ENCODE results near the gene CLEC20A. TPM values are rescaled to one million over a fixed set of nuclear protein-coding genes. Genes with fewer than 3 reads are reported as not detected.

Gene CLEC20A
- total RNA-seq, 1 experiment from 2014 or later: not detected

- Mint-ChIP-seq H3K4me1 (ENCODE audit: insufficient read depth, unreplicated experiment) (peaks cover 50% of the 10 kb centered on the region), H3K9me3 (ENCODE audit: unreplicated experiment) (no peaks in the 10 kb centered on the region), H3K27ac (ENCODE audit: low read depth, unreplicated experiment) (peak overlapping the region; percentile 80), H3K36me3 (ENCODE audit: insufficient read depth, unreplicated experiment) (peaks cover 6% of the 10 kb centered on the region), H3K4me3 (ENCODE audit: unreplicated experiment) (no peak overlapping the region), H3K27me3 (ENCODE audit: insufficient read depth, unreplicated experiment) (no peaks in the 10 kb centered on the region)
- ChIA-PET POLR2A (interaction anchor here (0.6 to 1.7 kb wide), 12 partner anchors 70 to 760 kb away, joined by 3 to 8 read pairs (median 4); partner anchors contain the start of gene RALGPS2), CTCF (interaction anchor here (0.6 to 12.2 kb wide), 17 partner anchors 8 to 827 kb away, joined by 3 to 390 read pairs (median 4); partner anchors contain the start of gene RALGPS2)
- no peak for TF ChIP-seq CTCF (IDR thresholded peaks at IDR 0.05; ENCODE audit: unreplicated experiment)
- BruUV-seq (replicated peaks): no TSS peak
- DNase-seq (ENCODE audit: unreplicated experiment): peak; percentile 66
- intact Hi-C loops (cut with micrococcal nuclease): no loop called here
These were observed 43.9 kb upstream of the CLEC20A start for GRCh38 chr1:178540646-178541045.

DNA sequence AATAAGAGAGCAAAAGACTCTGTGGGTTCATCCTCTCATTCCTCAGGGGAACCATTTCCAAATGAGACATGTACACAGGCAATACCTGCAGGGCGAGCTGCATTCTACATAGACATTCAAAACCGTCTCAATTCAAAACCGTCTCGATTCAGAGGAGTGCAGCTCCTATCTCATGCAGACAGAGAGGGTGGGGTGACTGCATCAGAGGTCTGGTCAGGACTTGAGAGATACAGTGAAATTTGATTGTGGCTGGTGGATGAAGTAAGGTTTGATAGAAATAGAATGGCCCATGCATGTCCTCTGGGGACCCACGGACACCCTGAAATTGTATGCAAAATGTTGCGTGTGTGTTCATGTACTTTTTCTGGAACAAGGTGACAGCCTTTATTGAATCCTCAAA lies 43.4 kb upstream of the CLEC20A start:
- no peak overlapping the region for H3K27ac Mint-ChIP-seq (ENCODE audit: low read depth, unreplicated experiment)
- H3K4me1 Mint-ChIP-seq (ENCODE audit: insufficient read depth, unreplicated experiment): peaks cover 50% of the 10 kb centered on the region
- H3K36me3 Mint-ChIP-seq (ENCODE audit: insufficient read depth, unreplicated experiment): peaks cover 6% of the 10 kb centered on the region
- H3K9me3 Mint-ChIP-seq (ENCODE audit: unreplicated experiment): no peaks in the 10 kb centered on the region
- ChIA-PET POLR2A (interaction anchor here (0.7 to 1.6 kb wide), 8 partner anchors 70 to 761 kb away, joined by 3 to 7 read pairs (median 4); partner anchors contain the start of gene RALGPS2), CTCF (interaction anchor here (0.6 to 12.2 kb wide), 17 partner anchors 12 to 1628 kb away, joined by 3 to 390 read pairs (median 4); partner anchors contain the start of gene RALGPS2)
- H3K27me3 Mint-ChIP-seq (ENCODE audit: insufficient read depth, unreplicated experiment): no peaks in the 10 kb centered on the region
- intact Hi-C loops (cut with micrococcal nuclease): no loop called here
- BruUV-seq (replicated peaks): no TSS peak
- no peak for DNase-seq (ENCODE audit: unreplicated experiment)
- no peak for TF ChIP-seq CTCF (IDR thresholded peaks at IDR 0.05; ENCODE audit: unreplicated experiment)
- H3K4me3 Mint-ChIP-seq (ENCODE audit: unreplicated experiment): no peak overlapping the region

- Mint-ChIP-seq H3K36me3 (ENCODE audit: insufficient read depth, unreplicated experiment) (peaks cover 6% of the 10 kb centered on the region), H3K4me1 (ENCODE audit: insufficient read depth, unreplicated experiment) (peaks cover 50% of the 10 kb centered on the region), H3K27ac (ENCODE audit: low read depth, unreplicated experiment) (no peak overlapping the region), H3K4me3 (ENCODE audit: unreplicated experiment) (no peak overlapping the region), H3K27me3 (ENCODE audit: insufficient read depth, unreplicated experiment) (no peaks in the 10 kb centered on the region), H3K9me3 (ENCODE audit: unreplicated experiment) (no peaks in the 10 kb centered on the region)
- ChIA-PET POLR2A (interaction anchor here (3.4 kb wide), 1 partner anchor 187 kb away, joined by 38 read pairs; the partner anchor contains the start of gene RALGPS2), CTCF (interaction anchor here (0.6 to 12.2 kb wide), 12 partner anchors 11 to 1629 kb away, joined by 3 to 390 read pairs (median 18); partner anchors contain the start of gene RALGPS2)
- TF ChIP-seq CTCF (IDR thresholded peaks at IDR 0.05; ENCODE audit: unreplicated experiment): no peak
- DNase-seq (ENCODE audit: unreplicated experiment): no peak
- intact Hi-C loops (cut with micrococcal nuclease): loop anchor here (10.0 kb wide), 1 partner anchor 504 kb away; no protein-coding TSS in a partner anchor
- no TSS peak for BruUV-seq (replicated peaks)
These were observed 42.5 kb upstream of the CLEC20A start for GRCh38 chr1:178539291-178539690.

- intact Hi-C loops (cut with micrococcal nuclease): loop anchor here (10.0 kb wide), 1 partner anchor 504 kb away; no protein-coding TSS in a partner anchor
- Mint-ChIP-seq H3K4me3 (ENCODE audit: unreplicated experiment) (no peak overlapping the region), H3K36me3 (ENCODE audit: insufficient read depth, unreplicated experiment) (peaks cover 6% of the 10 kb centered on the region), H3K27me3 (ENCODE audit: insufficient read depth, unreplicated experiment) (no peaks in the 10 kb centered on the region), H3K9me3 (ENCODE audit: unreplicated experiment) (no peaks in the 10 kb centered on the region), H3K27ac (ENCODE audit: low read depth, unreplicated experiment) (no peak overlapping the region), H3K4me1 (ENCODE audit: insufficient read depth, unreplicated experiment) (peaks cover 49% of the 10 kb centered on the region)
- peak; percentile 35 for DNase-seq (ENCODE audit: unreplicated experiment)
- no TSS peak for BruUV-seq (replicated peaks)
- CTCF ChIA-PET: interaction anchor here (0.6 to 12.2 kb wide), 15 partner anchors 11 to 488 kb away, joined by 3 to 390 read pairs (median 4); no protein-coding TSS in a partner anchor
- TF ChIP-seq CTCF (IDR thresholded peaks at IDR 0.05; ENCODE audit: unreplicated experiment): no peak
- POLR2A ChIA-PET: interaction anchor here (1.6 to 3.4 kb wide), 3 partner anchors 188 to 489 kb away, joined by 6 to 38 read pairs (median 12); partner anchors contain the start of gene RALGPS2
These were observed 41.6 kb upstream of the CLEC20A start for GRCh38 chr1:178538192-178538916.
